Lung (tissue), 12 donors: ENCODE measurements around the gene ZW10. TPM values are rescaled to one million over a fixed set of nuclear protein-coding genes. Genes with fewer than 3 reads are reported as not detected.

ENCODE experiments used
- ATAC-seq: fragments of 200-7000 bp; cut with Tn5 transposase; one replicate; pipeline ENCODE4 v1.9.1; 2020; ENCODE audit warnings: moderate number of reproducible peaks; ENCODE audit not compliant: insufficient read depth, low FRiP score
- DNase-seq, 3 donors: peaks; one replicate each; pipeline ENCODE4 v3.0.0-alpha.2; 2013 to 2017
- H3K27ac ChIP-seq, 2 donors: one replicate each; pipeline ENCODE4 v1.5.1; 2013; ENCODE audit warnings: mild to moderate bottlenecking in 2 of 2, moderate library complexity in 2 of 2, control low read depth in 1 of 2, inconsistent platforms in 1 of 2, low read depth in 1 of 2, low read length in 1 of 2
- H3K27me3 ChIP-seq, 3 donors: one replicate each; pipeline ENCODE4 v1.5.1; 2013; ENCODE audit warnings: low read length in 2 of 3; ENCODE audit not compliant: control insufficient read depth in 3 of 3, insufficient read depth in 3 of 3
- H3K36me3 ChIP-seq, 4 donors: one replicate each; pipeline ENCODE4 v1.5.1; 2013; ENCODE audit warnings: low read length in 4 of 4, mild to moderate bottlenecking in 1 of 4, moderate library complexity in 1 of 4; ENCODE audit not compliant: control insufficient read depth in 4 of 4, insufficient read depth in 4 of 4
- H3K4me1 ChIP-seq, 5 donors: one replicate each; pipeline ENCODE4 v1.5.1; 2013; ENCODE audit warnings: low read length in 5 of 5, mild to moderate bottlenecking in 2 of 5, moderate library complexity in 1 of 5; ENCODE audit not compliant: control insufficient read depth in 5 of 5, insufficient read depth in 5 of 5
- H3K4me3 ChIP-seq: one replicate; pipeline ENCODE4 v1.5.1; 2013; ENCODE audit warnings: mild to moderate bottlenecking, control low read depth, moderate library complexity
- H3K9ac ChIP-seq, 2 donors: one replicate each; pipeline ENCODE4 v1.5.1; 2013; ENCODE audit warnings: low read length in 2 of 2, control low read depth in 1 of 2; ENCODE audit not compliant: insufficient read depth in 1 of 2
- H3K9me3 ChIP-seq, 4 donors: one replicate each; pipeline ENCODE4 v1.5.1; 2013; ENCODE audit warnings: low read length in 3 of 4, mild to moderate bottlenecking in 1 of 4, moderate library complexity in 1 of 4; ENCODE audit not compliant: control insufficient read depth in 4 of 4, insufficient read depth in 3 of 4
- CTCF ChIP-seq: IDR thresholded peaks from 2 replicates; pipeline ENCODE4 v1.5.1; 2012; ENCODE audit warnings: mild to moderate bottlenecking; ENCODE audit errors: control extremely low read depth, extremely low read depth
- WGBS, 2 donors: extraction: QIAGEN DNeasy Blood & Tissue Kit; methylation state at CpG; one replicate each; pipeline ENCODE4 v1.1.7; 2013; 5-methylcytosine and 5-hydroxymethylcytosine counted together
- polyA plus RNA-seq, 2 donors: library from polyadenylated mRNA; stranded (reverse); fragments of 200-250 nt; gene quantifications; one replicate each; pipeline ENCODE4 v1.2.1, GENCODE V29; 2013
- total RNA-seq, 2 donors: library from RNA; depleted of rRNA in 1 of 2; stranded (reverse); fragments of >200 nt in 1 of 2; gene quantifications; one replicate each; pipeline ENCODE4 v1.2.1, GENCODE V29; 2014 to 2021
- donor health status: control.
- donor health status: control.
- donor health status: Bipolar disorder and iron deficiency.
- donor health status: healthy.
- donor health status: DM: yes; HTN: yes; CAD: no.

ZW10 gene
- total and polyA plus RNA-seq, 4 donors = 3.2 to 18.5 (median 9.7) TPM

GRCh38 chr11:113760241-113760640 lies 13.3 kb downstream of the ZW10 start:
- no peak overlapping the region for H3K27ac ChIP-seq
- peaks cover 0 to 3% (median 0%) of the 10 kb centered on the region in 4 donors for H3K9me3 ChIP-seq
- peaks cover 12 to 43% (median 29%) of the 10 kb centered on the region in 4 donors for H3K36me3 ChIP-seq
- no peak for TF ChIP-seq CTCF
- DNase-seq (no peak), ATAC-seq (no peak)
- H3K4me1 ChIP-seq = no peaks in the 10 kb centered on the region
- no peak overlapping the region for H3K9ac ChIP-seq
- 94 to 95% methylated on average over 3 of the region's 3 CpGs for WGBS, 2 donors
- no peak overlapping the region for H3K4me3 ChIP-seq
- H3K27me3 ChIP-seq = no peaks in the 10 kb centered on the region

GRCh38 chr11:113752932-113753331 lies 20.6 kb downstream of the ZW10 start:
- no peaks in the 10 kb centered on the region for H3K9me3 ChIP-seq
- no peak overlapping the region for H3K27ac ChIP-seq
- DNase-seq (no peak), ATAC-seq (no peak)
- H3K27me3 ChIP-seq = no peaks in the 10 kb centered on the region
- H3K4me1 ChIP-seq = no peaks in the 10 kb centered on the region
- TF ChIP-seq CTCF = no peak
- peaks cover 9 to 35% (median 31%) of the 10 kb centered on the region in 4 donors for H3K36me3 ChIP-seq
- 95 to 100% methylated on average over 3 of the region's 3 CpGs for WGBS, 2 donors
- no peak overlapping the region for H3K9ac ChIP-seq
- no peak overlapping the region for H3K4me3 ChIP-seq

GRCh38 chr11:113736323-113736722 lies 37.2 kb downstream of the ZW10 start:
- 87 to 100% methylated on average over 1 of the region's 1 CpG for WGBS, 2 donors
- Histone ChIP-seq H3K36me3 (peaks cover 18 to 58% (median 31%) of the 10 kb centered on the region in 4 donors), H3K27me3 (no peaks in the 10 kb centered on the region), H3K9ac (no peak overlapping the region), H3K9me3 (no peaks in the 10 kb centered on the region), H3K4me1 (no peaks in the 10 kb centered on the region), H3K4me3 (no peak overlapping the region), H3K27ac (no peak overlapping the region)
- DNase-seq (no peak), ATAC-seq (no peak)
- no peak for TF ChIP-seq CTCF

- no peak overlapping the region for H3K9ac ChIP-seq
- no peaks in the 10 kb centered on the region for H3K9me3 ChIP-seq
- ATAC-seq = no peak
- no peak for DNase-seq
- peaks cover 0 to 3% (median 0%) of the 10 kb centered on the region in 5 donors for H3K4me1 ChIP-seq
- H3K27me3 ChIP-seq = no peaks in the 10 kb centered on the region
- 85 to 92% methylated on average over 5 of the region's 5 CpGs for WGBS, 2 donors
- no peak overlapping the region for H3K27ac ChIP-seq
- no peak for TF ChIP-seq CTCF
- H3K36me3 ChIP-seq = peaks cover 14 to 31% (median 17%) of the 10 kb centered on the region in 4 donors
- no peak overlapping the region for H3K4me3 ChIP-seq
These were observed 41.4 kb downstream of the ZW10 start for GRCh38 chr11:113732092-113732491.
